H1 (cell line): Measurements from ENCODE around the gene ADAM12.

ENCODE experiments used
- EP300 ChIP-seq, 2 experiments: IDR thresholded peaks; 1 replicate in 1 of 2; 2 replicates in 1 of 2; pipeline ENCODE4 v1.6.1; 2011 to 2012; ENCODE audit warnings: low read depth in 2 of 2, low read length in 2 of 2, mild to moderate bottlenecking in 2 of 2, borderline replicate concordance in 1 of 2, inconsistent platforms in 1 of 2, moderate library complexity in 1 of 2
- ZNF274 ChIP-seq: IDR thresholded peaks from 2 replicates; pipeline ENCODE4 v1.7.0; 2012; ENCODE audit warnings: low read length, borderline replicate concordance; ENCODE audit errors: extremely low read depth

DNA sequence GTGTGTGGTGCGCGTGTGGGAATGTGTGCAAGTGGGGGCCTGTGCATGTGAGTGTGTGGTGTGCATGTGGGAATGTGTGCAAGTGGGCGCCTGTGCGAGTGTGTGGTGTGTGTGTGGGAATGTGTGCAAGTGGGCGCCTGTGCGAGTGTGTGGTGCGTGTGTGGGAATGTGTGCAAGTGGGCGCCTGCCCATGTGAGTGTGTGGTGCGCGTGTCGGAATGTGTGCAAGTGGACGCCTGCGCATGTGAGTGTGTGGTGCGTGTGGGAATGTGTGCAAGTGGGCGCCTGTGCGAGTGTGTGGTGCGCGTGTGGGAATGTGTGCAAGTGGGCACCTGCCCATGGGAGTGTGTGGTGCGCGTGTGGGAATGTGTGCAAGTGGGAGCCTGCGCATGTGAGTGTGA is 259.7 kb downstream of the ADAM12 start:
- TF ChIP-seq ZNF274 (no peak), EP300 (IDR thresholded peaks at IDR 0.05; ENCODE audit: borderline replicate concordance in 1 of 2, low read depth in 2 of 2, low read length in 2 of 2) (no peak)
